ENCODE measurements around the gene IRF6. TPM values are rescaled to one million over a fixed set of nuclear protein-coding genes. Genes with fewer than 3 reads are reported as not detected.
A peak's percentile ranks its signal among the peaks of the same experiment; 100 is the strongest.

Gene IRF6
- total and polyA plus RNA-seq, 12 donors = 5.4 to 60.2 (median 23.4) TPM

DNA sequence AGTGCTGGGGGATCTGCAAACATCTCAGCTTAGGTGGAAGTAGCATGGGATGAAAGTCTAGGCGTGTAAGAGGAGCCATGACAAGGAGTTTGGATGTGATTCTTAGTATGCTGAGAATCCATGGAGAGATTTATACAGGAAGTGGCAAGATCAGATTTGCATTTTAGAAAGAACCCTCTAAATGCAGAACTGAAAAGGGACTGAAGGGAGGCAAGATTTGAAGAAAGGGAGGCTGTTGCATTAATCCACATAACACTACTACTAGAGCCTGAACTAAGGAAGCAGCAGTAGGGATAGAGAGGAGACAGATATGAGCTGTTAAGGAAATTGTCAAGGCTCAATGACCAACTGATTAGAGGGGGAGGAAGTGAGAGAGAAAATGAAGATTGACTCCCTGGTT, 31.4 kb downstream of the IRF6 start:
- no peak for DNase-seq
- 81 to 91% (median 85%) methylated on average over 1 of the region's 1 CpG for WGBS, 4 donors
- Histone ChIP-seq H3K27me3 (no peaks in the 10 kb centered on the region), H3K9me3 (replicated peaks in 1 of 3) (no peaks in the 10 kb centered on the region), H3K4me3 (no peak overlapping the region), H3K36me3 (replicated peaks in 1 of 2) (no peaks in the 10 kb centered on the region), H3K4me1 (replicated peaks in 1 of 2) (peaks cover 0 to under 1% of the 10 kb centered on the region in 2 donors), H3K27ac (no peak overlapping the region)
- intact Hi-C loops (cut with DNase I) = no loop called here
- TF ChIP-seq, protein P1, sequence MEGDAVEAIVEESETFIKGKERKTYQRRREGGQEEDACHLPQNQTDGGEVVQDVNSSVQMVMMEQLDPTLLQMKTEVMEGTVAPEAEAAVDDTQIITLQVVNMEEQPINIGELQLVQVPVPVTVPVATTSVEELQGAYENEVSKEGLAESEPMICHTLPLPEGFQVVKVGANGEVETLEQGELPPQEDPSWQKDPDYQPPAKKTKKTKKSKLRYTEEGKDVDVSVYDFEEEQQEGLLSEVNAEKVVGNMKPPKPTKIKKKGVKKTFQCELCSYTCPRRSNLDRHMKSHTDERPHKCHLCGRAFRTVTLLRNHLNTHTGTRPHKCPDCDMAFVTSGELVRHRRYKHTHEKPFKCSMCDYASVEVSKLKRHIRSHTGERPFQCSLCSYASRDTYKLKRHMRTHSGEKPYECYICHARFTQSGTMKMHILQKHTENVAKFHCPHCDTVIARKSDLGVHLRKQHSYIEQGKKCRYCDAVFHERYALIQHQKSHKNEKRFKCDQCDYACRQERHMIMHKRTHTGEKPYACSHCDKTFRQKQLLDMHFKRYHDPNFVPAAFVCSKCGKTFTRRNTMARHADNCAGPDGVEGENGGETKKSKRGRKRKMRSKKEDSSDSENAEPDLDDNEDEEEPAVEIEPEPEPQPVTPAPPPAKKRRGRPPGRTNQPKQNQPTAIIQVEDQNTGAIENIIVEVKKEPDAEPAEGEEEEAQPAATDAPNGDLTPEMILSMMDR (IDR thresholded peaks at IDR 0.05) = no peak
- TF ChIP-seq POLR2A (IDR thresholded peaks at IDR 0.05) = no peak

GRCh38 chr1:209772126-209772525, 33.8 kb downstream of the IRF6 start:
- Histone ChIP-seq H3K36me3 (replicated peaks in 1 of 2) (no peaks in the 10 kb centered on the region), H3K4me3 (no peak overlapping the region), H3K9me3 (replicated peaks in 1 of 3) (no peaks in the 10 kb centered on the region), H3K27ac (no peak overlapping the region), H3K4me1 (replicated peaks in 1 of 2) (peaks cover 0 to 12% of the 10 kb centered on the region in 2 donors), H3K27me3 (no peaks in the 10 kb centered on the region)
- 41 to 62% (median 53%) methylated on average over 6 of the region's 6 CpGs for WGBS, 4 donors
- TF ChIP-seq, protein P1 (IDR thresholded peaks at IDR 0.05) = no peak
- no peak for TF ChIP-seq POLR2A (IDR thresholded peaks at IDR 0.05)
- DNase-seq = no peak
- intact Hi-C loops (cut with DNase I) = no loop called here

- no peak for DNase-seq
- intact Hi-C loops (cut with DNase I) = no loop called here
- TF ChIP-seq, protein P1 (IDR thresholded peaks at IDR 0.05) = no peak
- no peak for TF ChIP-seq POLR2A (IDR thresholded peaks at IDR 0.05)
- Histone ChIP-seq H3K9me3 (replicated peaks in 1 of 3) (no peaks in the 10 kb centered on the region), H3K36me3 (replicated peaks in 1 of 2) (no peaks in the 10 kb centered on the region), H3K27me3 (no peaks in the 10 kb centered on the region), H3K27ac (no peak overlapping the region), H3K4me1 (replicated peaks in 1 of 2) (peaks cover 0 to 12% of the 10 kb centered on the region in 2 donors), H3K4me3 (no peak overlapping the region)
- WGBS, 4 donors = 87 to 93% (median 91%) methylated on average over 17 of the region's 17 CpGs
Measured at GRCh38 chr1:209770636-209771415, 35.1 kb downstream of the IRF6 start.

DNA sequence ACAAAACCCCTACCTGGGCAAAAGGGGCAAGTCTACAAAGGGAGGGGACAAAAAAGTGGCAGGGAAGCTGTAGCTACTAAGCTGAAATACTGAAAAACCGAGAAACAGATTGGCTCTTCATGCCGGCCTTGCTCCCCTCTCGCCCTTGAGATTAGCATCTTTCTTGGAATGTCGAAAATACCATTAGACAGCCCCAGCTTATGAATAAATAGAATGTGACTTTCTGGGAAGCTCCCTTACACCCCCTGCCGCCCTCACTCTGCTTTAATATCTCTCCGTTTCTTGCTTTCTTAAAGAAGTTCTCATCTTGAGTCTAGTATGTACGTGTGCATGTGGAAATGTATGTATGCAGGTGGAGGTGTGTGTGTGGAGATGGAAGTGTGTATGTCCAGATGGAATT, 36.0 kb downstream of the IRF6 start:
- TF ChIP-seq, protein P1 (IDR thresholded peaks at IDR 0.05) = no peak
- peak overlapping the region in 2 of 5 donors; percentile 51 to 59 for H3K27ac ChIP-seq
- peaks cover 0 to 12% of the 10 kb centered on the region in 2 donors for H3K4me1 ChIP-seq (replicated peaks in 1 of 2)

More for the DNA sequence above, 36.0 kb downstream of the IRF6 start:
- H3K4me3 ChIP-seq = no peak overlapping the region
- H3K27me3 ChIP-seq = no peaks in the 10 kb centered on the region
- H3K36me3 ChIP-seq (replicated peaks in 1 of 2) = no peaks in the 10 kb centered on the region
- WGBS, 4 donors = 42 to 64% (median 52%) methylated on average over 7 of the region's 7 CpGs
- intact Hi-C loops (cut with DNase I) = no loop called here
- H3K9me3 ChIP-seq (replicated peaks in 1 of 3) = no peaks in the 10 kb centered on the region
- no peak for DNase-seq

All from adrenal gland (tissue), 12 donors.